GM18502 (cell line): Measurements from ENCODE around the gene PODXL2.

ENCODE experiments used
- ATAC-seq: cut with Tn5 transposase; IDR thresholded peaks from one replicate; pipeline ENCODE4 v1.9.1; 2021; ENCODE audit warnings: mild to moderate bottlenecking; ENCODE audit not compliant: unreplicated experiment, poor library complexity

PODXL2 gene

DNA sequence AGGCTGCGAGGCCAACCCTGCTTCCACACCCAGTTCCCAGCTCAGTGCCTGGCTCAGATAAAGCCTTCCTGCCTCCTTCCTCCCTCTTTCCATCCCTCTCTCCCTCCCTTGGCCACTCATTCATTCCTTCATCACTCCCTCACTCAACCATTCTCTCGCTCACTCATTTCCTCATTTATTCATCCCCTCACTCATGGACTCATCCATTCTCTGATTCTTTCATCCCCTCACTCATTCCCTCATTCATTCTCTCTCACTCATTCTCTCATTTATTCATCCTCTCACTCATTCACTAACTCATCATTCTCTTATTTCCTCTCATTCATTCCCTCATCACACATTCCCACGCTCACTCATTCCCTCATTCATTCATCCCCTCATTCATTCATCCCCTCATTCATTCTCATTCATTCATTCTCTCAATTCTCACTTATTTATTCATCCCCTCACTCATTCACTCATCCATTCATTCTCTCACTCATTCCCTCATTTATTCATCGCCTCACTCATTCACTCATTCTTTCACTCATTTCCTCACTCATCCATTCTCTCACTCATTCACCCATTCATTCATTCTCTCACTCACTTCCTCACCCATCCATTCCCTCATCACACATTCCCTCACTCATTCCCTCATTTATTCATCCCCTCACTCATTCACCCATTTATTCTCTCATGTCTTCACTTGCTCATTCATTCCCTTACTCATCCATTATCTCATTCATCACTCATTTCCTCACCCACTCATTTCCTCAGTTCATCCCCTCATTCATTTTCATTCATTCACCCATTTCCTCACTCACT, 56.9 kb downstream of the PODXL2 start:
- no peak for ATAC-seq

GRCh38 chr3:127686512-127686894, 57.5 kb downstream of the PODXL2 start:
- no peak for ATAC-seq

GRCh38 chr3:127687228-127687737, 58.3 kb downstream of the PODXL2 start:
- no peak for ATAC-seq

- ATAC-seq: no peak
These were observed 59.0 kb downstream of the PODXL2 start for GRCh38 chr3:127688022-127688415.

GRCh38 chr3:127688416-127689265, 59.7 kb downstream of the PODXL2 start:
- no peak for ATAC-seq

GRCh38 chr3:127689266-127689860, 60.4 kb downstream of the PODXL2 start:
- no peak for ATAC-seq

DNA sequence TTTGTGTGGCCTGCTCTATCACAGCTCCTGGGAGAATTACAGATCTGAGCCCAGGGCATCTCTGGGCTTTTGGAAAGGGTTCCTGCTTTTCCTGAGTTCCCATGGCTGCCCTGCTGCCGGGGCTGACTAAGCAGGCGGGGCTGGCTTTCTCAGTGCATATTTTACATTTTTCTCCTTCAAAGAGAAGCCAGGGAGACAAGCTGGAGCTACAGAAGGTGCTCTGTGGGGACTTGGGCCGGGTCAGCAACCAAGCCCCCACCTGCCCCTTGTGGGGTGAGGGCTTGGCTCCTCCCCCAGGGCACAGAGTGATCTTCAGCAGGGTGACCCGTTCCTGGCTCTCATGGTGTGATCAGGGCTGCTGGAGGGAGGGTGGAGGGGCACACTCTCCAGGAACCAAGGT, 61.1 kb downstream of the PODXL2 start:
- no peak for ATAC-seq

DNA sequence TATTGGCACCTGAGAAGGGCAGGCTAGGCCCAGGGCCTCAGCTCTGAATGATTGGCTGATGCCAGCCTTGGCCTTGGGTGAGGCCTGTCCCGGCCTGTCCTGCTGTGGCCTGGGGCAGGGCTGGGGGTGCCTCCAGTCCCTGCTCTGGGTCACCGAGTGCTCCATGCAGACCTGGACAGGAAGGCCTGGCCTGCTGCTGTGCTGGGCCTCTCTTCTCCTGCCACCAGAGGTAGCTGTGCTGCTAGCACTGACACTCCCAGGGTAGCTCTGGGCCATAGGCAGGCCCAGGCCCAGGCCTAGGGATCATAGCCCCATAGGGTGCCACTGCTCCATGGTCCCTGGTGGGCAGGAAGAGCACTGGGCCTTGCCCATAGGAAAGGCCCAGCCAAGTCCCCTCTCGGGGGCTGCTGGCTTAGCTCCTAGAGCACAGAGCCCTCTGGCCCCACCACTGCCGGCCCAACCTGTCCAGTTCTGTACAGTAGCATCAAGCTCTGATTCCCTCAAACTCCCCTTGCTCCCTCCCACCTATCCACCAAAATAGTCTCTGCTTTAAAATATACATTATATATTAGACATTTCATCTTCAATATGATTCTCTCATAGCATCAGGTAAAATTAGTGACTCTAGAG, 62.0 kb downstream of the PODXL2 start:
- no peak for ATAC-seq

GRCh38 chr3:127691489-127691888, 62.5 kb downstream of the PODXL2 start:
- ATAC-seq: no peak

DNA sequence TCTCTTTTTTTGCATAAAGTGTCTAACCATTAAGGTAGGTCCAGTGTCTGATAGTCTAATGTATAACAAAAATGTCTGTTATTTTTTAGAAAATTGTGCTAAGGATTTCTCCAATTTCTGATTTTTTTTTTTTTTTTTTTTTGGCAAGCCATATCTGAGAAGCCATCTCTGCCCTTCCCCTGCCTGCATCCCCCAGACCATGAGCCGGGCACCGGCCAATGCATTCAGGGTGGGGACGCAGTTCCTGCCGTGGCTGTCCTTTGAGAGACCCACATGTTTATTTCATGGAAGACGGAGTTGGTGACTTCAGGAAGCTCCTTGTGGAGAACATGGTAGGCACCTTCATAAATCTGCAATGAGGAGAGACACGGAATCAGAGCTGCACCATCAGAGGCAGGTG, 63.0 kb downstream of the PODXL2 start:
- ATAC-seq: no peak

GRCh38 chr3:127692501-127693335, 63.7 kb downstream of the PODXL2 start:
- ATAC-seq: no peak

- ATAC-seq: no peak
These were observed 64.4 kb downstream of the PODXL2 start for GRCh38 chr3:127693336-127693843.

DNA sequence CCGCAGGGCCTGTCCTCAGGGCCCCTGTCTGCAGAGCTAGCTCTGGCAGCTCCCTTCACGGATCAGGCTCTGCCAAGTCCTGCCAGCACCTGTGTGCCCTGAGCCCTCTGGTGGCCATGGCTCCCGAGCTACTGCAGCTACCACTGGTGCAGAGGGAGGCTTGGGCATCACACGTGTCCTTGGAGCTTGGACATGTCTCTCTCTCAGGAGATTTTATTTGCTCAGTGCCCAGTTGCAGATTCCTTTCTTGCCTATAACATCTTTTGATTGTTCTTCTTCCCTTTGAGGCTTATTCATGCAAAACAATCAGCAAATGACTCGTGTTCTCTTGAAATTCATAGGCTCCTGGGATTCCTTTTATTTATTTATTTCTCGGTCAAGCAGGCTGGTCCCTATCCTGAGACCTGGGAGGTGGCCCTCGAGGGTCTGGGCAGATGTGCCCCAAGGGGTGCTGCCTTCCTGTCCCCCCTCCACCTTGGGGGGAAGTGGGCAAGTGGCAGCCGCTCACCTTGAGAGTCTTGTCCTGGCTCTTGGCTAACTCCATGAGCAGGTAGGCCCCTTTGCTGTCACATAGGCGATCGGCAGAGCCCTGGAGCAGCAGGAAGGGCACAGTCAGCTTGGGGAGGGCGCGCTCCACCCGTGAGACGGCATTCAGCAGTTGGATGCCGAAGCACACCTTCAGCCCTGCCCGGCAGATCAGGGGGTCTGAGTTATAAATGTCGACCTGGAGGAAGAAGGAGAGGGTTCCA, 65.7 kb downstream of the PODXL2 start:
- ATAC-seq: no peak

- ATAC-seq: peak; percentile 74
These were observed 68.7 kb downstream of the PODXL2 start for GRCh38 chr3:127697551-127698240.

GRCh38 chr3:127698286-127698685, 69.3 kb downstream of the PODXL2 start:
- no peak for ATAC-seq

DNA sequence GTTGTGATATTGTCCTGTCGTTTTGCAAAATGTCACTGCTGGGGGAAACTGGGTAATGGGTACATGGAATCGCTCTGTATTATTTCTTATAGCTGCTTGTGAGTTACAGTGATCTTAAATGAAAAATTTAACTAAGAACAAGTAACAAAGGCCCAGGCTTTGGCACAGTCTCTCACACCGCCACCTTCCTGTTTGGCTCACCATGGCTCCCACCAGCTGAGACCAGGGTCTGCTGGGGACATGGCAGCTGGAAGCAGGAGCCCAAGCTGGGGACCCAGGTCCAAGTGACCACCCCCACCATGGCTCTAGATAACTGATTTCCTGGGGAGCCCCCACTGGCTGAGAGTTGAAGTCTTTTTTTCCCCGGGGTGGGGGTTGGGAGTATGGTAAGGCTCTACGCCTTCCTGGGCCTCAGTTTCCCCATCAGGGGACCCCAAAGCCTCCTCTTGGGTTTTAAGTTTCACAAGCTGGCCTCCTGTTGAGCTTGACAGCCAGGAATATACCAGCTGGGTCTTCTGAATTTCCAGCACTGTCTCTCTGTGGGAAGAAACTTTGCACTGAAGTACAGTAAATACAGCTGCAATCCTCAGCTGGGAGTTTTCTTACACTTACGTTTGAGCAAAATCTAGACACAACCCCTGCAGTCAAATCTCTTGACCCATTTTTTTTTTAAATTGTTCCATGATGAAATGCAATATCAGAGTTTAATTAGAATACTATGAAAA, 69.9 kb downstream of the PODXL2 start:
- ATAC-seq: no peak
